ENCODE data around the gene UBE2J1.
"Not testable (repeated sequence)": the region's sequence is repeated elsewhere in the genome, so short reads cannot be mapped to it uniquely, and the experiment has no call there.

Gene UBE2J1, protein sequence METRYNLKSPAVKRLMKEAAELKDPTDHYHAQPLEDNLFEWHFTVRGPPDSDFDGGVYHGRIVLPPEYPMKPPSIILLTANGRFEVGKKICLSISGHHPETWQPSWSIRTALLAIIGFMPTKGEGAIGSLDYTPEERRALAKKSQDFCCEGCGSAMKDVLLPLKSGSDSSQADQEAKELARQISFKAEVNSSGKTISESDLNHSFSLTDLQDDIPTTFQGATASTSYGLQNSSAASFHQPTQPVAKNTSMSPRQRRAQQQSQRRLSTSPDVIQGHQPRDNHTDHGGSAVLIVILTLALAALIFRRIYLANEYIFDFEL

DNA sequence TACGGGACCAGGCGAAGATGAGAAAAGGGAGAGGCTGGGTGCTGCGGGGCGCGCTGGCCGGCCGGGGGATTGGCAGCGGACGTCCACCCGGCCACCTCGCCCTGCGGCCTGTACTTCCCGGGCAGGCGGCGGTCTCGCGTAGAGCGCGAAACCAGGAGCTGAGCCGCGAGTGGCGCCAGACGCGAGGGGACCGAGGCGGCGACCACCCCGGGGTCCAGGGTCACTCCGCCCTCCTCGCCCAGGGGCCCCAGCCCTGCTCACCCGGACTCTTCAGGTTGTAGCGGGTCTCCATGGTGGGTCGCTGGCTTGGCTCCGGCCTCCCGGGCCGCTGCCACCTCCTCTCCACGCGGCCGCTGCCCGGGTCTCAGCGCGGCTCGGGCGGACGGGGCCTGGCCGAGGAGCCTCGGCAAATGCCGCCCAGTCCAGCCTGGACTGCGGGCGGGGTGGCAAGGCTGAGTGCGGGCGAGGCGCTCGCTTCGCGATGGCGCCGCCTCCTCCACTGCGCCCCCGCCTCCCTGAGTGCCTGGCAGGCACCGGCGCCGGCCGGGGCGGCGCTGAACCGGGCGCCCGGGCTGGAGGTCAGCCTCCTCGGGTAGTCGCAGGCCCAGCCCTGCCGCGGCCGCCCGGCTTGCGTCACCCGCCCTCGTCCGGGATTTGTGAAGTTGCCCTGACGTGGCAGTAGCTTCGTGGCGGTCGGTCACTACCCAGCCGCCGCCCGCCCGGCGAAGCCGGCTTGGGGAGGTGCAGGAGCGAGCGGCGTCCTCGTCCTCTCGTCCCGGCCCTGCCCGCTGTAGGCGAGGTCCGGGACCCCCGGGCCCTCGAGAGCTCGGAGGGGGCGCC is at the start of gene UBE2J1:
Gene UBE2J1 (minus strand): TSS at position 445 of the 840 bp plus-strand sequence. CDS start 153 bp downstream, at position 292.
- DNase-seq (ENCODE audit: low spot score): peak; percentile 75

DNA sequence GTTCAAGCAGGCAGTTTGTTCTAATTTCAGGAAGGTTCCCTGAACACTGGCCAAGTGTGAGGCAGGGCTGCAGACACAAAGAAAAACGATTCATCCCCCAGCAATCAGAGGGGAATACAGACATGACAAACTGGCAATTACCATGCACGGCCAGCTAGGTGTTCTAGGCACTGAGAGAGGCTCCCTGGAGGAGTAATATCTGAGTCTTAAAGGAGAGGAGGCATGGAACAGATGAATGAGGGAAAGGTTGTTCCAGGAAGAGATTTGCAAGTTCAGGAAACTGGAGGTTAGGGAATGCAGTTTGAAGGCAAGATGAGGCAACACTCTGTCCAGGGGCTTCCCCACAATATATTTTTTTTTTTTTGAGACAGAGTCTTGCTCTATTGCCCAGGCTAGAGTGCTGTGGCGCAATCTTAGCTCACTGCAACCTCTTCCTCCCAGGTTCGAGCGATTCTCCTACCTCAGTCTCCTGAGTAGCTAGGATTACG is 48.4 kb upstream of the UBE2J1 start:
- no peak for DNase-seq (ENCODE audit: low spot score)

DNA sequence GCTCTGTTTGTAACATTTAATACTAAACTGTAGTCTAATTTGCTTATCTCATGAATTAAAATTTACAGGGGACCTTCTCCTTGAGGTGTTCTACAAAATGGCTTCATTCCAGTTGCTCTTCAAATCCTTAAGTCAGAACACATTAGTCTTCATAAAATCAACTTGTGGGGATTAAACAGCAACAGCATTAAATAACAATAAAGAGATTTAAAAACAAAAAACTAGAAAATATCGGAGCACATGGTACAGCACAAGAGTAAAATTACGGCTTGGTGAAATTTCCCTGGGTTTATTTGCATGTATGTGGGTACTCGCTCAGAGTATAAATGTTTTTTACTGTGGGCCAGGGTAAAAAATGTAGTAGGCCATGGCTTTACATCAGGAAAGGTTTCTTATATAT is 47.5 kb upstream of the UBE2J1 start:
- DNase-seq (ENCODE audit: low spot score): no peak

DNA sequence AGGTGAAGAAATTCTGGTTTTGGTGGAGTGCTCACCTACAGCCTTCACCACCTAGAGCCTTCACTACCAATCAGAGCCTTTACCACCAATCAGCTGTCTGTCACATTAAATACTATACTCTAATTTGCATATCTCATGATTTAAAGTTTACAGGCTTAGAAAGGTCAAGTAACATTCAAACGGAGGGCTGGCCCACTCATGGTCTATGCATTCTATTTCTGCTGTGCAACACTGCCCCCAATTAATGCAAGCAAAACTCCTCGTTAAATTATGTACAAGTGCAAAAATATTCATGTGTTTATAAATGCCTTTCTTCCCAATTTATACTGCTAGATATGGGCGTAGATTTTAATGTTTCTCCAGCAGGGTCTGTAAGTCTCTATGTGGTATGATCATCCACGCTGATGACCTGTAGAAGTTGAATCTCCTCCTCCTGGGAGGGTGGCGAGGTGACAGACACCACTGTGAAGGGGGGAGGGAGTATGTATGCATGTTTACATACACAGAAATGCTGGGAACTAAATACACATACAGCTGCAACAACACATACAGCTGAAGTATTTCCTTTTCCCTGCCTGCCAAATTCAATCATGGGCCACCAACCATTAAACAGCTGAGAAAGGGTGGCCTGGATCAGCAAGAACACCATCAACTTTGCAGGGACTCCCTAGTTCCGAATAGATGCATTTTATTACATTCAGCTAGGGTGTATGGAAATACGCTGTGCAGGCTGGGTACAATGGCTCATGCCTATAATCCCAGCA is 46.4 kb upstream of the UBE2J1 start:
- no peak for DNase-seq (ENCODE audit: low spot score)

DNA sequence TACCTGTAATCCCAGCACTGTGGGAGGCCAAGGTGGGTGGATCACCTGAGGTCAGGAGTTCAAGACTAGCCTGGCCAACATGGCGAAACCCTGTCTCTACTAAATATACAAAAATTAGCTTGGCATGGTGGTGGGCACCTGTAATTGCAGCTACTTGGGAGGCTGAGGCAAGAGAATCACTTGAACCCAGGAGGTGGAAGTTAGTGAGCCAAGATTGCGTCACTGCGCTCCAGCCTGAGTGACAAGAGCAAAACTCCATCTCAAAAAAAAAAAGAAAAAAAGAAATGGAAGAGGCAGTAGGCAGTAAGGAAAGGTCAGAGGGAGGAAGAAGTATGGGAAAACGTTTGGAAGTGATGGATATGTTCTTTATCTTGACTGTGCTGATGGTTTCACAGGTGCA is 45.4 kb upstream of the UBE2J1 start:
- not testable (repeated sequence) for DNase-seq (ENCODE audit: low spot score)

DNA sequence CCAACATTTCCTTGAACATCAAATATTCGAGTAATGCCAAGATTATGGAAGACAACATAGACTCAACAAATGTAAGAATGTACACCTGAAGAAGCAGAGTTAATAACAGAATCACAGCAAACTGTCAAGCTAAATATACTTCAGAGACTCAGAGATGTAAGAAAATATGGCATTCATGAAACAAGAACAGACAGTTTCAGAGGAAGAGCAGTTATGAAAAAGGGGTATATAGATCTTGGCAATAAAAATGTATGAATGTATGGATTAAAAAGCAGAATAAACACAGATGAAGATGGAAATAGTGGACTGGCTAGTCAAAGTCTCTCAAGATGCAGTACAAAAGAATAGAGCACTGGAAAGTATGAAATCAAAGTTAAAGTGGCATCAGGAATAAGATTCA is 41.1 kb upstream of the UBE2J1 start:
- DNase-seq (ENCODE audit: low spot score): no peak

DNA sequence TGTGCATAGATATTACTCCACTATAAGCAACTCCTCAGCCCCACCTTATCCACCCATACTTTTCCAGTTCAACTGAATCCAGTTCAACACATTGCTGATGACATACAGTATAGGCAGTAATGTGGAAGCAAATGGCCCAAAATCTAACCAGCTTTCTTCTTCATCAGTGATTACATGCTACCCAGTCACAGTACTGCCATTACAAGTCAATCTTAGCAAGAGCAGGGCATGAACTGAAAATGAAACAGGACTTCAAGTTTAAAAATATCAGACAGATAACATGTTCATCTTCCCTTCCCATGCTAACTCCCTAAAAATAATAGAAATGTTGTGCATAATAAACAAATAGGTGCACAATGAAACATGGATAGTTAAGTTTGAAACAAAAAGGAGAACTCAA is 40.3 kb upstream of the UBE2J1 start:
- no peak for DNase-seq (ENCODE audit: low spot score)

DNA sequence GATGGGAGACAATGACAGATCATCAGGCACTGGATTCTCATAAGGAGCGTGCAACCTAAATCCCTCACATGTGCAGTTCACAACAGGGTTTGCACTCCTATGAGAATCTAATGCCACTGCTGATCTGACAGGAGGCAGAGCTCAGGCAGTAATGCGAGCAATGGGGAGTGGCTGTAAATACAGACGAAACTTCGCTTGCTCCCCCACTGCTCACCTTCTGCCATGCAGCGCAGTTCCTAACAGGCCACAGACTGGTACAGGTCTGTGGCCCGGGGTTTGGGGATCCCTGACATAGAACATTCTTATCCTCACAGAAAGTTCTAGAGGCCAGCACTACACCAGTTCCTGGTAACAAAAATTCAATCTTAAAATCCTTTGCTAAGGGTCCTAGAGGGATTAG is 36.3 kb upstream of the UBE2J1 start:
- DNase-seq (ENCODE audit: low spot score): no peak

DNA sequence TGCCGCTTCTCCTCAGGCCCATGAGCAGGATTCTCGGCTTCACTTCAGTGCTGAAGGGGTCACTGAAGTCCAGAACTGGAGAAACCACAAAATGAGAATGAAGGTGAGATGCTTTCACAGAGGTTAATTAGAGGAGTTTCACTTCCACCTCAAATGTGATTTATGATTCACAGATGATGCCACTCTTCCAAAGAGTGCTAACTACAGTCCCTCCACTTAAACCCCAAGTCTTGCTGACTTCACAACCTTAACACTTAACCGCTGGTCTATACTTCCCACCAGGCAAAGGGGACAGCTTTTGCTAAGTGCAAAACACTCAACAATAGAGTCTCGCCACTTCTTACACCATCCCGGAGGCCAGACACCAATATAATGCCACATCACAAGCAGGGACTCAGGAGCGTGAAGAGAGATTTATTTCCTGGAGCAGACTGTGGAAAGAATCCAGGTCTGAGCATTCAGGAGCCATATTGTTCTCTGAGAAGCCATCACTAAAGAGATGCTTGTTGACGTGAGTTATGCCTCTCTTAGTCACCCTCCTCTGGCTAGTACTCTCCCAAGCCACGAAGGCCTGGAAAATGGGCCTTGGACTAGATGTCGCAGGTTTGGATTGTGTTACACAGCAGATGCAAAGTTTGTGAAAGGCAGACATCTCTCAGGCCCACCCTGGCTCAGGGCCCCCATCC is 35.1 kb upstream of the UBE2J1 start:
- peak; percentile 56 for DNase-seq (ENCODE audit: low spot score)

DNA sequence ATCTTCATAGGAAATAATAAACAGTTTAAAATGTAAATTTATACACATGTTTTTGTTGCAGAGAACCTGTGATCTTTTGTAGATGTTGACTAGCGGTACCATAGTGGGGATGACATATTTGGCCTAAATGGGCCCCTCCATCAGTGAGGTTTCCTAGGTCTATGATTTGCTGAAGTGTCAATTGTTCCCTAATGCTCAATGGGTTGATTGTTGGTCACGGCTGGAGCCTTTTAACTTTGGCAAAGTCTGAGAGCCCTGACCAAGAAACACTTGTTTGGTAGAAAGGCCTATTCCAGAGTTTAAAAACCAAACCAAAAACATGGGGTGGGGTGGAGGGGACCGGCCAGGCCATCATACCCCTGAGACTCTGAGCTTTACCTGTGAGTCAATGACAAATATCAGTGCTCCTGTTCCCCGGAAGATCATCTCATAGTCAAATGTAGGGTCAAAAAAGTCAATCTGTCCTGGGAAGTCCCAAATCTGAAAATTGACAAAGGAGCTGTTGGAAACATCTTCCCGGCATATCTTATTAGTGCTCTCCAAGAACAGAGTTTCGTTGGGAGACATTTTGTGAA is 34.5 kb upstream of the UBE2J1 start:
- no peak for DNase-seq (ENCODE audit: low spot score)

DNA sequence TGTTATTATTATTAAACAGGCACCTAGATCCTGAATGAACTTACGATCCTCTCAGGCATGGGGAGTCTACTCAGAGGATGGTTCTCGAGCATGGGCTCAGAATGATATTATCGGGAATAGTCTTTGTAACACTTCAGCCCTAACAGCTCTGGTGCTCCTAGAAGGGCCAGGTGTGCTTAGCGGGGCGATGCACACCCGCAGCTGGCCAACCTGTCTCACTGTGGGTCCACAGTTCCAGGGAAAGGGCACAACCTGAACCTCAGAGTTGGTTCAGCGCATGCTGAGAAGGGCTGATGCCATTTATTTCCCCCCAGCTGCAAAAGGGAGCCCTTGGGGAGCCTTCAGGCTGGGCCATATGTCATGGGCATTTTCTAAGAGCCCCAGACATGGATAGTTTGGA is 33.3 kb upstream of the UBE2J1 start:
- DNase-seq (ENCODE audit: low spot score): no peak

DNA sequence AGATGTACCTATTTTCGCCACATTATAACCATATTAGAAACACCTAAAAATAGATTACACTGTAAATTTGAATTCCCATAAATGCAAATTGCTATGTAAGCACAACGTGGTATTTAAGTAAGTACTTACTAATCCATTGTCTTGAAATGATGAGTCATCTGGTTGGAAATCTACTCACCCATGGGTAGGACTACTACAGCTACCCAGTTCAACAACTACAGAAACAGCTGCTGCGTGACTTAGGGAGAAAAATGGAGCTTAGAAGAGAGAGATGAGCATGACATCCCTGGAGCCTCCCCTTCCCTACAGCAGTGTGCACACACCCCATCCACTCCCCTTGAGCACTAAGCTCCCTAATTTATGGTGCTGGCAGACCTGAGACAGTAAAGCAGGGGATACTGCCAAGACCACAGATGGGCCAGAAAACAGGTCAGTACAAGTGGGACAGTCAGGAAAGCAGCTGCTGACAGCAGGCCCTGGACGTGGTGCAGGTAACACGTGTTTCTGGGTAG is 32.7 kb upstream of the UBE2J1 start:
- DNase-seq (ENCODE audit: low spot score): no peak

DNA sequence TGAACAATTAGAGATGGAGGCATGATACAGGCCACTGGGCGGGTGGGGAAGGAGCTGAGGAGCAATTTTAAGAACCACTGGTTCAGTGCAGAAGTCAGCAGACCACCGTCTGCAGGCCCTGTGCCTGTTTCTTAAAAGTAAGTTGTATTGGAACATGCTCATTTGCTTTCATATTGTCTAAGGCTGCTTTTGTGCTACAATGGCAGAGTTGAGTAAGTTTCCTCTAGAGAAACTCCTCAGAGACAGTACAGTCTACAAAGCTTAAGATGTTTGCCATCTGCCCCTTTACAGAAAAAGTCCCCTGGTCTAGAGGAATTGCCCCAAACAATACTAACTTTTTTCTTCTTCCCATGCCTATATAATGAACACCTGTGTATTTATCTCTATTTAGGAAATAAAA is 28.5 kb upstream of the UBE2J1 start:
- DNase-seq (ENCODE audit: low spot score): no peak

DNA sequence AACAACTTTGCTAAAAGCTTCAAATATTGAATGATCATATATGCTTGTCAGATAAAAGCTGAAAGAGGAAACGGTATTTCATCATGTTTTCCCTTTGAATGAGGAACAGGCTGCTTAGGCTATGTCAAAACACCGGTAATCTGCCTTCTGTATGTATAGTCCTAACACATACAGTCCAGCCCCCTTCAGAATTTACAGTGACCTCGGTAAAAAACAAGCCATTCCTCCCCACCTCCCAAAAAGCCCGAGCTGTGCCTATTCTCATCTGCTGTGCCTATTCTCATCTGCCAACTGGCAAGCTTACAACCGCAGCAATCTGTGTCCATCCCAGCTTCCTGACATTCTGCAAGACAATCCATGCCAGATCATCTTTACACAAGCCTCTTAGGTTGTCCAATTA is 26.8 kb upstream of the UBE2J1 start:
- DNase-seq (ENCODE audit: low spot score): no peak

DNA sequence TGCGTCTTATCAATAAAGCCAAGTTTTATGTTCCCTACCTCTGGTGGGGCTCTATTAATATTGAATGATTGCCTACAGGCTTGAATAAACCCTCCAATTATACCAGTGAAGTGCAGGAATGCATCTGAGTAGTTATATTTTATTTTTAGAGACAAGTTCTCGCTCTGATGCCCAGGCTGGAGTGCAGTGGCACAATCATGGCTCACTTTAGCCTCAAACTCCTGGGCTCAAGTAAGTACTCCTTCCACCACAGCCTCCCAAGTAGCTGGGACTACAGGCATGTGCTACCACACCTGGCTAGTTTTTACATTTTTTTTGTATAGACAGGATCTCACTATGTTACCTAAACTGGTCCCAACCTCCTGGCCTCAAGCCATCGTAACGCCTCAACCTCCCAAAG is 26.1 kb upstream of the UBE2J1 start:
- no peak for DNase-seq (ENCODE audit: low spot score)

DNA sequence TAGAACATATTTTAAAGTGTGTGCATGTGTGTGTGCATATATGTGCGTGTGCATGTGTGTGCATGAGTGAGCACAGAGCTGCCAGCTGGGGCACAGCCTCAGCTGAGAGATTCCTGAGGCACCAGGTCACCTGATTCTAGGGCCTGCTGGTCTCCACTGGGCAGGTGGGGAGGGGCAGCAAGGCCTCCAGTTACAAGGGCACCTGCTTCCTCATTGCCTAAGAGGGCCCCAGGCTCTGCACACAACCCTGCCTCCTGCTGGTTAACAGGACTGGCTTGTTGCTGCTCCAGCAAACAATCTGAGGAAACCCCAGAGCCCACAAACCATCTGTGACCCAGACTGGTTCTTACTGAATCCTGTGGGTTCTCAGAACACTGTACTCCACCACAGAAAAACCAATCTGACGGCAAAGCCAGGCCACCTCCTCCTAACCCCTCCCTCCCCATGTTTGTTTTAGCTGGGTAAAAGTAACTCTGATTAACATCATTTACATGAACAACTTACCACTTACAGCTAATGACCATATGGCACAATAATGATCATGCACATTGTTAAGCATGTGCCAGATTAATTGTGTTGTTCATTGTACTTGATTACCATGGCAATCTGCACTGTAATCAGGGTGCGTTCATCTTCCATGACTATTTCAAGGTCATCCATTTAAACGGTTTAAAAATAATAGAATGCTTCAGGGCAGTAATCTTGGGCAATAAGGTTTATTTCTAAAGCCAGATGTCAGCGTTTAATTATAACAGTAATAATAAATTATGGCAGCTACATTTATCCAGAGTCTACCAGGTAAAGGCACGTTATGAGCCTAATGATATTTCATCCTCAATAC is 23.1 kb upstream of the UBE2J1 start:
- DNase-seq (ENCODE audit: low spot score): peak; percentile 90

DNA sequence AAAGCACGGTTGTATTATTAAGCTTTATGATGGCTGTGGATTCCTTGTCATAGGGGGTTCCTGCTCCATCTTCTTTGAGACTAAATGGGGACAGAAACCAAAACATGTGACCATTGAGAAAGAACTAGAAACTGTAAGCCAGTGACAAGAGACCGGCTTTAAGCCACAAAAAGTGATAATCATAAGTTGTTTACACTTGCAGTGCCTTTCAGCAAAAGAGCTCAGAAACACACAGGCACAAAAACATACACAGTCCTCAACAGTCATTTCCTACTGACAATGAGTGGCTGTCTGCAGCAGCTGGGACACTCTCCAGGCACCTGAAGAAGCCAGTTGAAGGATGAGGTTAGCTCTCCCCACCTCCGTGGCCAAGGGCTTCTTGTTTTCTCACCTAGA is 20.0 kb upstream of the UBE2J1 start:
- peak; percentile 38 for DNase-seq (ENCODE audit: low spot score)

DNA sequence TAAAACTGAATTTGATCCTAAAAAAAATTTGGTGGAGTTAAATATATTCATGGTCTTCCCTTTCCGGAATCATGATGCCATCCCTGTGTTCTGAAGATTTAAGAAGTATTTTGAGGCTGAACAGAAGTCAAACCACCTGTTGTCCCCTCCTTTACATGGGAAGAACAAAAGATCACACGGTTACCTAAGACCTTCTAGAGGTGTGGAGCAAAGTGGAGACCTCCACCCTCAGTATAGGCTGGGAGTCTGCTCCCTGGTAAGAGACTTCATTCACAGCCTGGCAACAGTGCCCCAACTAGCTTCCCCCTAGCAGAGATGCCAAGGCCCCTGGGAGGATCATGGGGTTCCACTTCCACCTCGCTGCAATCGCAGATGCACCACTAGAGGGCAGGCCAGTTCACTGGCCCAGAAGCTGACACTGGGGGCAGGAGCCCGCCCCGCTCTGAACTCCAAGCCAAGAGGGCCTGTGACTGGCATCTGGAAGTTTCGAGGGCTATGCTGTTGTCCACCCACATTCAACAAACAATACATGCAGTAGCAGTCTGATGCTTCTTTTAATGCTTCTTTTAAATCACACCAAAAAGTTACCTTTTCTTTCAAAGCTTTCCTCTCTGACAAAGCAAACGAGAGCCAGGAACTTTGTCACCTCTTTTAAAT is 19.5 kb upstream of the UBE2J1 start:
- DNase-seq (ENCODE audit: low spot score): peak; percentile 91

DNA sequence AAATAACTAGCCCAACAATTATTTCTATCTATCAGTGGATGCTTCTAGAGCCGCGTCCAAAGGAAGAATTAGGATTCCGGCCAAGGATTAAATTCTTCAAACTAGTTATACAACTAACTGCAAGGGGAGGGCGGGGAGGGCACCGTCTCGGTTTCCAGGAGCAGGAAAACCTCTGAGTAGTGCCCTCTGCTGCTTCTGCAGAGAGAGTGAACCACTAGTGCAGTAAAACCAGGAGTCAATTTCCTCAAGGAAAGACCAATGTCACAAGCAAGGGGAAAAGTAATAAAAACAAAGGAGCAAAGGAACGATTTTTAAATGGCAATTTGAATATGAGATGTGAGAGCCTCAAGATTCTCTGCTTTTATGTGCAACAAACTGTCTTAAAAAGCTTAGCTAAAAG is 16.5 kb upstream of the UBE2J1 start:
- DNase-seq (ENCODE audit: low spot score): no peak

DNA sequence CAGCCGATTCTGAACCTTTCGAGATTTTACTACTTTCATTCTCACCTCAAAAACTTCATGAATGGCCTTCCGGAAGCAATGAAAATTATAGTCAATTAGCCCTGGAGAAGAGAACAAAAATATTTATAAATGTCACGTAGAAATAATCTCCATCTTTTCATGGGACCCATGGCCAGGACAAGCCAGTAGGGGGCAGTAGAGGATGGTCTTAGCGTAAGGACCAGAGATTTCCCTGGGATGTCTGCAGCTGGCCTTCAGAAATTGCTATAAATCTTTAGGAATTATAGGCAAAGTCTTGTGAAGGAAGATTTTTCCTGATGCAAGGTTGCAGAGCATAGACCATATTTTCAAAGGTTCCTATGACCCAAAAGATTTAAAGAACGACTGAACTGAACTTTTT is 15.6 kb upstream of the UBE2J1 start:
- DNase-seq (ENCODE audit: low spot score): peak; percentile 68
